Measurements from ENCODE around the gene C20orf144. TPM values are rescaled to one million over a fixed set of nuclear protein-coding genes. Genes with fewer than 3 reads are reported as not detected.
"Not testable (repeated sequence)": the region's sequence is repeated elsewhere in the genome, so short reads cannot be mapped to it uniquely, and the experiment has no call there.

The C20orf144 gene
- polyA plus RNA-seq, 1 donor: 0.33 TPM

GRCh38 chr20:33693741-33694638 is 31.9 kb downstream of the C20orf144 start:
- DNase-seq: no peak

- no peak for DNase-seq
These were observed 32.5 kb downstream of the C20orf144 start for GRCh38 chr20:33694639-33695012.

- no peak for DNase-seq
These were observed 34.3 kb downstream of the C20orf144 start for GRCh38 chr20:33696448-33696847.

DNA sequence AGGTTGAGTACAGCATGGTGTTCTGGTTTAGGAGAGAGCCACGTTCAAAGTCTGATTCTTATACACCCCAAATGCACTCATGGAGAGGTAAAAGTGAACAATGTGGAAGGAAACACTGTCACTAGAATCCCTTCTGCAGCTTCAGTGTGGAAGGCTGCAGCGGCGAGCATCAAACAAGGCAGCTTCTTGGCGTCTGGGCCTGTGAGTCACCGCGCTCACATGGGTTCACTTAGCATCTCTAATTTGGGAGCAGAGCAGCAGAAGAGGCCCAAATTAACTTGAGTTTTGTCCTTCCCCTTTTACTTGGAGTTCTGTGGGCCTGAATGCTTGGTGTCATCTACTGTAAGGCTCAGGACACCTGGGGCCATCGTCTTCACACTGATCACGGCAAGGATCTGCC is 35.0 kb downstream of the C20orf144 start:
- no peak for DNase-seq

GRCh38 chr20:33698966-33699365 is 36.8 kb downstream of the C20orf144 start:
- DNase-seq: not testable (repeated sequence)

DNA sequence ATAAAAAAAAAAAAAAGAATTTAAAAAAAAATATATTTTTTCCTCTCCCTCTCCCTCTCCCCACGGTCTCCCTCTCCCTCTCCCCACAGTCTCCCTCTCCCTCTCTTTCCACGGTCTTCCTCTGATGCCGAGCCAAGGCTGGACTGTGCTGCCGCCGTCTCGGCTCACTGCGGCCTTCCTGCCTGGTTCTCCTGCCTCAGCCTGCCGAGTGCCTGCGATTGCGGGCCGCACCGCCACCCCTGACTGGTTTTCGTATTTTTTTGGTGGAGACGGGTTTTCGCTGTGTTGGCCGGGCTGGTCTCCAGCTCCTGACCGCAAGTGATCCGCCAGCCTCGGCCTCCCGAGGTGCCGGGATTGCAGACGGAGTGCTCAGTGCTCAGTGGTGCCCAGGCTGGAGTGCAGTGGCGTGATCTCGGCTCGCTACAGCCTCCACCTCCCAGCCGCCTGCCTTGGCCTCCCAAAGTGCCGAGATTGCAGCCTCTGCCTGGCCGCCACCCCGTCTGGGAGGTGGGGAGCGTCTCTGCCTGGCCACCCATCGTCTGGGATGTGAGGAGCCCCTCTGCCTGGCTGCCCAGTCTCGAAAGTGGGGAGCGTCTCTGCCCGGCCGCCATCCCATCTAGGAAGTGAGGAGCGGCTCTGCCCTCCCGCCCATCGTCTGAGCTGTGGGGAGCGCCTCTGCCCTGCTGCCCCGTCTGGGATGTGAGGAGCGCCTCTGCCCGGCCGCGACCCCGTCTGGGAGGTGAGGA is 38.7 kb downstream of the C20orf144 start:
- not testable (repeated sequence) for DNase-seq

GRCh38 chr20:33701629-33702450 is 39.7 kb downstream of the C20orf144 start:
- DNase-seq: no peak

- DNase-seq: no peak
These were observed 40.7 kb downstream of the C20orf144 start for GRCh38 chr20:33702861-33703260.

DNA sequence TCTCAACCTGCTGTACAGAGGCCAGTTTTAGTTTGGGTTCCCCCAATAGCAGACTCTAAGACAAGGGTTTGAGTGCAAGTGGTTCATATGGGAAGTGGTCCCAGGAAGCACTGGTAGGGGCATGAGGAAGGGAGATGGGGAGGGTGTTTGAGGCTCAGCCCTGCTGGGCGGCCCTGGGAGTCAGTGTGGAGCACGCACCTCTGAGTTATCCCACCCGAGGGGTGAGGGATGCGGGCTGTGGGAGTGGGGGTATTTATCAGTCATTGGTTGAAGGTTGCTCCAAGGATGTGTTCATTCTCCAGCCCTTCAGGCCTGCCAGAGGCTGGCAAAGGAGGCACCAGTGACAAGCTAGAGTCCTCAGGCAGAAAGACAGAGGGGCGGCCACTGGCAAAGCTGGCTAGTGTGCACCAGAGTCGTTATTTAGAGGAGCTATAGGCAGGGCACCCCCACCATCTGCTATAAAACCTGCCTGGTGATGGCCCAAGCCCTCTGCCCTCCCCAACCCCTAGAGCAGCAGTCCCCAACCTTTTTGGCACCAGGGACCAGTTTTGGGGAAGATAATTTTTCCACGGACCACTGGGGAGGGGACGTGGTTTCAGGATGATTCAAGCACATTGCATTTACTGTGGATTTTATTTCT is 41.5 kb downstream of the C20orf144 start:
- DNase-seq: no peak

DNA sequence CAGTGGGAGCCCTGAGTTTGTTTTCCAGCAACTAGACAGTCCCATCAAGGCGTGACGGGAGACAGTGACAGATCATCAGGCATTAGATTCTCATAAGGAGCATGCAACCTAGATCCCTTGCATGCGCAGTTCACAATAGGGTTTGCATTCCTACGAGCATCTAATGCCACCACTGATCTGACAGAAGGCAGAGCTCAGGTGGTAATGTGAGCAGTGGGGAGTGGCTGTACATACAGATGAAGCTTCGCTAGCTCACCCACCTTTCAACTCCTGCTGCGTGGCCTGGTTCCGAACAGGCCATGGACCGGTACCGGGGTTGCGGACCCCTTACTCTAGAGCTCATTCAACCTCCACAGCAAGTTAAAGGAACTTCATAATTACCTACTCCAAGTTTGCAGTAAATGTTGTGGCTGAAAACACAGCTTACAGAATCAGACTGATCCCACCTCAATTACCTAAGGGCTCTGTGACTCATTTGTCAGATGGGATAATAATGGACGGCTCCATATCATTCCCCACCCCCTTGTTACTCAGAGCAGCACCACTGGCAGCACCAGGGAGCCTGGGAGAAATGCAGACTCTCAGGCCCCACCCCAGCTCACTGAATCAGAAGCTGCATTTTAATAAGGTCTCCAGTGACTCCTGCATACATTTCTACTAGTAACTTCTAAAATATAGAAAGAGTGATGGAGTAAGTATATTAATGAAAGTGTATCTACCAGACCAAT is 42.2 kb downstream of the C20orf144 start:
- DNase-seq: no peak

DNA sequence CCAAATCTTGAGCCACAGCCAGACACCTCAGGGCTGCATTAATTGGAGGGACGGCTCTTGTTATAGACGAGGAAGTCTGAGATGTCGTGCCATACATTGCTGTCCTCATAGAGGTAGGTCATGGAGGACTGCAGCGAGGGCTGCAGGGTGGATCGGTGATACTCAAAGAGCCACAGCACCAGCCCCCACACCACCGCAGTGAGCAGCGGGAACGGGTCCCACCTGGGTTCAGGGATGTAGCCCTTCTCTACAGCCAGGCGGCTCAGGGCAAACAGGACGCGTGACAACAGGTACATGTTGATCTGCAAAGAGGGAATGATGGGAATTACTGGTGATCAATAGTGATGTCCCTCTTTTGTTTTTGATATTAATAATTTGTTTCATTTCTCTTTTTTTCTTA is 45.5 kb downstream of the C20orf144 start:
- no peak for DNase-seq

DNA sequence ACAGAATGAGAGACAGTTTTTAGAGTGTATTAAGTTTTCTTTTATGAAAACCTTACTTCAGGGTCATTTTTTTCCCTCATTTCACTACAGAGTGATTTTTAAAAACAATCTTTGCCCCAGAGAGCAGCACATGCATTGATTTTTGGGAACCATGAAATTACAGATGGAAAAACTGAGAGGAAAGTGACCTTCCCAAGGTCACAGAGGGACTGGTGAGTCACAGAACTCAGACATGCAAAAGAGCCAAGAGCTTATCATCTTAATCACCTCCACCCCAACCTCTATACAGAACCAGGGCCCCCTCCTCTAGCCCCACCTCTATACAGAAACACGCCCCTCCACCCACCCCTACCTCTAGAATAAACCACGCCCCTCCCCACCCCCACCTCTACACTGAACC is 47.3 kb downstream of the C20orf144 start:
- no peak for DNase-seq

DNA sequence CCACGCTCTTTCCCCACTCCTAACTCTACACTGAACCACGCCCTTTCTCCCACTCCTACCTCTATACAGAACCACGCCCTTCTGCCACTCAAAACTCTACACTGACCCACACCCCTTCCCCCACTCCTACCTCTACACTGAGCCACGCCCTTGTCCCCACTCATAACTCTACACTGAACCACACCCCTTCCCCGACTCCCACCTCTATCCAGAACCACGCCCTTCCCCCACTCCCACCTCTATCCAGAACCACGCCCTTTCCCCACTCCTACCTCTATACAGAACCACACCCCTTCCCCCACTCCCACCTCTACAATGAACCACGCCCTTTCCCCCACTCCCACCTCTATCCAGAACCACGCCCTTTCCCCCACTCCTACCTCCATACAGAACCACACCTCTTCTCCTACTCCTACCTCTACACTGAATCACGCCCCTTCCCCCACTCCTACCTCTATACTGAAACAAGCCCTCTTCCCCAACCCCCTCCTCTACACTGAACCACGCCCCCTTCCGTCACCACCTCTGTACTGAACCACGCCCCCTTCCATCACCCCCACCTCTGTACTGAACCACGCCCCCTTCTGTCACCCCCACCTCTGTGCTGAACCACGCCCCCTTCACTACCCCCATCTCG is 47.9 kb downstream of the C20orf144 start:
- no peak for DNase-seq

DNA sequence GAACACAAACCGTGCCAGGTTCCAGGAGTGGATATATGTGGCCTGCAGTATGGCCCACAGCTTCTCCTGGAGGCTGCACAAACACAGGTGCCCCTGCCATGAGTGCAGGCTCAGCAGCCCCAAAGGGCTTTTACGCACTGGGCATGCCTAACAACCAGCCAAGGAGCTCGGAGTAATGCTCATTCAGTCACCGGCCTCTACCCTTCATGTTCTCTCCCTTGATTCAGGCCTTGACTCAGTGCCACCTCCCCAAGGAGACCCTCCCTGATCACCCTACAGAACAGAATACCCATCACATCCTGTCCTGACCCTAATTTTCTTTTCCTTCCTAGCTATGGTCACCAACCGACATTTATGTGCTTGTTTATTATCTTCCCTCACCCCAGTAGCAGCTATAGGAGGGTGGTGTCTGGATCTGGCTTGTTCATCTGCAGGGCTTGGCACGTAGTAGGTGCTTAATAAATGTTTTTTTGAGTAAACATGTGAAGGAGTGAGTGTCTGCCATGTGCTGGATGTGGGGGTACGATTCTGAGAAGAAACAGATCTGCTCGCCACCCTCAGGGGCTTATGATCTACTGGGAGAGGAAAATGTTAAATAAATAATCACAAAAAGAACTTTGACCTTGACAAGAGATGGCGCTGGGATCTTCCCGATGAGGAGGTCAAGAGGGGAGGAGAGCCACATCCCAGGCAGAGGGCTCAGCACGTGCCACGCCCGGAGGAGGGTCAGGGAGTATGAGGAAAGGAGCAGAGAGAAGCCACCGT is 48.7 kb downstream of the C20orf144 start:
- DNase-seq: no peak

DNA sequence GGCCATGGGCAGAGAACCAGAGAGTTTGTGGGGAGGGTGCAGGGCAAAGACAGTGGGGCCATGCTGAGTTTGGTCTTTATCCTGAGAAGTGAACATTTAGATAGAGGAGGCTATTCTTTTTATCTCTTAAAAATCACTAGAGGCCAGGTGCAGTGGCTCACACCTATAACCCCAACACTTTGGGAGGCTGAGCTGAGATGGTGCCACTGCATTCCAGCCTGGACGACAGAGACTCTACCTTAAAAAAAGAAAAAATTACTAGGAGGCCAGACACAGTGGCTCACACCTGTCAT is 49.3 kb downstream of the C20orf144 start:
- DNase-seq: no peak

Other genes with a start within 250 kb of the C20orf144 start
- 9.1 TPM for gene SNTA1, start 218.6 kb upstream of the C20orf144 start, polyA plus RNA-seq (ENCODE audit: insufficient read length)
- gene CBFA2T2, start 172.2 kb upstream of the C20orf144 start, polyA plus RNA-seq (ENCODE audit: insufficient read length): 36.9 TPM
- gene ACTL10, start 4.6 kb downstream of the C20orf144 start, polyA plus RNA-seq (ENCODE audit: insufficient read length): 0.32 TPM
- gene NECAB3, start 12.1 kb downstream of the C20orf144 start, polyA plus RNA-seq (ENCODE audit: insufficient read length): 13.3 TPM
- 14.7 TPM for gene E2F1, start 24.1 kb downstream of the C20orf144 start, polyA plus RNA-seq (ENCODE audit: insufficient read length)
- 8.4 TPM for gene PXMP4, start 58.0 kb downstream of the C20orf144 start, polyA plus RNA-seq (ENCODE audit: insufficient read length)
- gene ZNF341, start 69.7 kb downstream of the C20orf144 start, polyA plus RNA-seq (ENCODE audit: insufficient read length): 3.0 TPM
- gene CHMP4B, start 149.0 kb downstream of the C20orf144 start, polyA plus RNA-seq (ENCODE audit: insufficient read length): 93.7 TPM

Data from left kidney (tissue), 2 donors.